GM10847 (cell line): ENCODE measurements around the gene ZMYND19.
A peak's percentile ranks its signal among the peaks of the same experiment; 100 is the strongest.

Source experiments
- POLR2A ChIP-seq: IDR thresholded peaks from 2 replicates; pipeline ENCODE4 v1.6.1; 2011; ENCODE audit not compliant: insufficient read length; ENCODE audit errors: extremely low read depth

The ZMYND19 gene

DNA sequence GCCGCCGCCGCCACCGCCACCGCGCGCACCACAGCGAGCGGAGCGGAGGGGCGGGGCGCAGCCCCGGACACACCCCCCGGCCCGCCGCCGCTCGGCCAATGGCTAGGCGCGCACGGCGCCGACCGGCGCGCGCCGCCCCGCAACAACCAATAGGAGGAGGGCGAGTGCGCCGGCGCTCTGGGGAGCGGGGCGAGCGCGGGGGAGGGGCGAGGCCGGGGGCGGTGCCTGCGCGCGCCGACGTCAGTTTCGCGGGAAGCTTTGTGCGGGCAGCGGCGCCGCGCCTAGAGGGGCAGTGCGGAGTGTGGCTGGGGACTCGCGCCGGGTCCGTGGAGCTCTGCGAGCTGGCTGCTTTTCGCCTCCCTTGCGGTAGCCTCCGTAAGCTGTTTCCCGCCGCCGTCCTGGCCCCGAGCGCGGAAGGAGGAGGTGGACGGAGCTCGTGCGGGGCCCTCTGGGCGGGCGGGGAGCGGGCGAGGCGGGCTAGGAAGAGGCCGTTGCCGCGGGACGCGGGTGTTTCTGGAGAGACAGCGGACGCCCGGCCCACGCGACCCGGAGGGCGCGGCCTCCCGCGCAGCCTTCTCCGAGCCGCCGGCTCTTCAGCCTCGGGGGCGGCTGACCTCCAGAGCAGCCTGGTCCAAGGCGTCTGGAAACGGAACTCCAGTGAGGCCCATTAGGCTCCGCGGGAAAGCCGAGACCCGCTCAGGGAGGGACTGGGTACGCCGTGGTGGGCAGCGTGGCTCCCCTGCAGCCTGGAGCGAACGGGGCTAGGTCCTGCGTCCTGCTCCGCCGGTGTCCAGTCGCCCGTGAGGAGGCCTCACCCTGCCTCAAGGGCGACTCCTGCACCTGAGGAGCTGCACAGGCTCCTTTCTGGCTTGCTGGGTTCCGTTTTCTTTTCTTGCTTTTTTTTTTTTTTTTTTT is at the start of gene ZMYND19:
Gene ZMYND19, minus strand, starts transcription at position 44 of the 915 bp plus-strand sequence. CDS start 249 bp downstream, outside the sequence.
- peak; percentile 14 for TF ChIP-seq POLR2A

DNA sequence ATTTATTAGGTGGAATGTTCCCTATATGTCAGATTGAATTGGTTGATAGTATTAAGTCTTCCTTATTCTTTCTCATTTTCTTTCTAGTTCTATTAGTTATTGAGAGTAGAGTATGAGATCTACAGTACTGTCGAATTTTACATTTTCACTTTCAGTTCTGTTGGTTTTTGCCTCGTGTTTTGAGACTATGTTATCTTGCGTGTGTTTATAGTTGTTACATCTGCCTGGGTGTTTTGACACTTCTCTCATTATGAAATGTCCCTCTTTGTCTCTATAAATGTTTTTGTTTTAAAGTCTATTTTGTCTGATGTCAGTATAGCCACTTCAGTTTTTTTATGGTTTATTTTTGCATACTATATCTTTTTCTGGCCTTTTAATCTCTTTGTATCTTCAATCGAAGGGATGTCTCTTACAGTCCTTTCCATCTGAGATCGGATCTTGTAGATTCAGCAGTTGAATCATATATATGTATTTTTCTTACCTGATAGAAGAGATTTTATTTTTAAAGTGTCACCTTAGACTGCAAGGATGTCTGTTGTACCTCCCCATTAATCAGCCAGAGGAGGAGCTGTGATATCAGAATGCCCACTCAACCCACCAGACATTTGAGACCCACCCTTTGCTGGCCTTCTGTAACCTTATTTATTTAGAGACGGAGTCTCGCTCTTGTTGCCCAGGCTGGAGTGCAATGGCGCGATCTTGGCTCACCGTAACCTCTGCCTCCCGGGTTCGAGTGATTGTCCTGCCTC is 49.2 kb upstream of the ZMYND19 start:
- TF ChIP-seq POLR2A, result no peak

DNA sequence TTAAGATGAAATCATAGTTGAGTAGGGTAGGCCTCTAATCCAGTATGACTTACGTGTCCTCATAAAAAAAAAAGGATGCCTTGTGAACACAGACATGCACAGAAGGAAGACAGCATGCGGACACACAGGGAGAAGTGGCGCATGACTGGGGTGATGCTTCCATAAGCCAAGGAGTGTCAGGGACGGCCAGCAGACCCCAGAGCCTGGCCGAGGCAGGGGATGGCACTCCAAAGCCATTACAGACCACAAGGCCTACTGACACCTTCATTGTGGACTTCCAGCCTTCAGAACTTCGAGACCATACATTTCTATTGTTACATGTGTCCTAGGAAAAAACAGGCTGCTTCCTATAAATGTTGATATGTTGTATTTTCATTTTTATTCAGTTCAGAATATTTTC is 48.4 kb upstream of the ZMYND19 start:
- TF ChIP-seq POLR2A, result no peak

- no peak for TF ChIP-seq POLR2A
Measured at GRCh38 chr9:137634016-137634415, 43.7 kb upstream of the ZMYND19 start.

GRCh38 chr9:137632230-137633161 is 42.2 kb upstream of the ZMYND19 start:
- no peak for TF ChIP-seq POLR2A

DNA sequence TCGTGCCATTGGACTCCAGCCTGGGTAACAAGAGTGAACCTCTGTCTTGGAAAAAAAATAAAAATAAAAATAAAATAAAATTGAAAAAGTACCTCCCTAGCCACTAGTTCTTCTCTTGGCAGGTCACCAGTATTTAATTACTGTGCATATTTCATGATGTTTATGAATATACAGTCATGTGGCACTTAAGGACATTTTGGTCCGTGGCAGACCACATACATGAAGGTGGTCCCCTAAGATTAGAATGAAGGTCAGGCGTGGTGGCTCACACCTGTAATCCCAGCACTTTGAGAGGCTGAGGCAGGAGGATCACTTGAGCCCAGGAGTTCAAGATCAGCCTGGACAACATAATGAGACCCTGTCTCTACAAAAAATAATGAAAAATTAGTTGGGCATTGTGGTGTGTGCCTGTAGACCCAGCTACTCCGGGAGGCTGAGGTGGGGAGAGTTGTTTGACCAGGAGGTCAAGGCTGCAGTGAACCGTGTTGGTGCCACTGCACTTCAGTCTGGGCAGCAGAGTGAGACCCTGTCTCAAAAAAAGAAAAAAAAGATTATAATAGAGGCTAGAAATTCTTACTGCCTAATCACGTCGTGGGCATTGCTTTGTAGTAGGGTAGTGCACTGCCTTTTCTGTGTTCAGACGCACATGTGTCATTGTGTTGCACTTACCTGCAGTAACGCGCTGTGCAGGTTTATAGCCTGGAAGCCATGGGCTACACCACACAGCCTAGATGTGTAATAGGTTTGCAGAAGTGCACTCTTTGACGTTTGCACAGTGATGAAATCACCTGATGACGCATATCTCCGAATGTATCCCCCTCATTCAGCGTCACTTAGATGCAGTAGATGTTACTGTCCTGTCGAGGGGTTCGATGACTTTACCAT is 41.3 kb upstream of the ZMYND19 start:
- TF ChIP-seq POLR2A, result no peak

DNA sequence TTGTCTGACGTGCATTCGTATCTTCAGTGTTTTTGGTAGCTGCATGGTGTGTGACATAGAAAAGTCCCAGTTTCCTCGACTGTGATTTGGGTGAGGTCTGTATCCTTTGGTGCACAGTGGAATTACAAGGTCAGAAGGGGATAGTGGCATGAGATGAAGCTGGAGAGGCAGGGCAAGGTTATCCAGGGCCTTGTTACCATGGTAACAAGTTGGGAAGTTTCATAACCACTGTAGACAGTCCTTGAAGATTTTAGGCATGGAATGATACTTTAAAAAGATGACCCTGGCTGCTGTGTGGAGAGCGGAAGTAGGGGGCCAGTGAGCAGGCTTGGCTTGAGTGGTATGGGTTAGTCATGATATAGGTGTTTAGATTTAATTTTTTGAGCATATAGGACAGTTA is 40.4 kb upstream of the ZMYND19 start:
- TF ChIP-seq POLR2A, result no peak

- TF ChIP-seq POLR2A, result no peak
Measured at GRCh38 chr9:137630126-137630525, 39.8 kb upstream of the ZMYND19 start.

DNA sequence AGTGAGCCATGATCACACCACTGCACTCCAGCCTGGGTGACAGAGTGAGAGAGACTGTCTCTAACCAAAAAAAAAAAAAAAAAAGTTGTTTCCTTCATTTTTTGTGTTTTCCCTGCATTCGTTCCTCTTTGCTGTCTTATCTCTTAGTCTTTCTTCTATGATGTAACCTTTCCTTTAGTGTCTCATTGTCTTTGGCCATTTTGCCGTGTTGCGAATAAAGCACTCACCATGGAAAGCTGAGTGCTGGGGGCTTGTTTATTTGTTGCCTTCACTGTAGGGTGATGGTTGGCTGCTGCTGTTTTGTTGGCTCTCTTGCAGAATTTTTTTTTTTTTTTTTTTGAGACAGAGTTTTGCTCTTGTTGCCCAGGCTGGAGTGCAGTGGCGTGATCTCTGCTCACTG is 36.2 kb upstream of the ZMYND19 start:
- no peak for TF ChIP-seq POLR2A

DNA sequence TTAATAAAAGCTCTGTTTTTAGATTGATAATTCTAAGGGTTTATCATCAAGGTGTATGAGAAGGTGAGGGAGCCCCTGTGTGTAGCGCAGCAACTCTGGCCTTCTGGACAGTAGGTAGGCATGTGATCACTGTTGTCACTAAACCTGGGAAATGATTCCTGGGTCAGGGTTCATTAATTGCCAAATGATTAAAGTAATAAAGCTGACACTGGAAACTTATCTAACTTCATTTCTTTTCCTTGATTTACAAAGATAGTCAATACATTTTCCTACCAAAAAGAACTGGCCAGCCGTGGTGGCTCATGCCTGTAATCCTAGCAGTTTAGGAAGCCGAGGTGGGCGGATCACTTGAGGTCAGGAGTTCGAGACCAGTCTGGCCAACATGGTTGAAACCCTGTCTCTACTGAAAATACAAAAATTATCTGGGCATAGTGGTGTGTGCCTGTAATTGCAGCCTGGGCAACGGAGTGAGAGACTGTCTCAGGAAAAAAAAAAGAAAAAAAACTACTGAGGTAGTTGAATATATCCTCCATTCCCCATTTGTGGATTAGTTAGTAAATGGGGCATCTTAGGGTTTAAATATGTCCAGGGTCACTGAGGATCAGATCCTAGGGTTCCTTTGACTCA is 30.9 kb upstream of the ZMYND19 start:
- TF ChIP-seq POLR2A, result no peak

GRCh38 chr9:137620581-137620980 is 30.3 kb upstream of the ZMYND19 start:
- no peak for TF ChIP-seq POLR2A

DNA sequence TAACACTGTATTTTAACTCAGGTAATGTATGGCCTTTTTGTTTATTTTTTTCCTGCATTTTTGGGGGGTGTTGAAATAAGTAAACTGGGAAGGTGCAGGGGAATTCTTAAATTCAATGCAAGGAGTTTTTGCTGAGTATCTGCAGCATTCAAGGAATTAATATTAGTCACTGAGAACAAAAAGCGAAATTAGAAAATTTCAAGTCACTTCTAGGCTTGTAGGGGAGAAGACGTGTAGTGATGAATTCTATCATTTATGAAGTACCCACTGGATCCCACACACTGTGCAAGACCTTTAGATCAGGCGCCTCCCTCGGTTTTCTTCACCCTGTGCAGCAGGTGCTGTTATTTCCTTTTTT is 29.7 kb upstream of the ZMYND19 start:
- no peak for TF ChIP-seq POLR2A

DNA sequence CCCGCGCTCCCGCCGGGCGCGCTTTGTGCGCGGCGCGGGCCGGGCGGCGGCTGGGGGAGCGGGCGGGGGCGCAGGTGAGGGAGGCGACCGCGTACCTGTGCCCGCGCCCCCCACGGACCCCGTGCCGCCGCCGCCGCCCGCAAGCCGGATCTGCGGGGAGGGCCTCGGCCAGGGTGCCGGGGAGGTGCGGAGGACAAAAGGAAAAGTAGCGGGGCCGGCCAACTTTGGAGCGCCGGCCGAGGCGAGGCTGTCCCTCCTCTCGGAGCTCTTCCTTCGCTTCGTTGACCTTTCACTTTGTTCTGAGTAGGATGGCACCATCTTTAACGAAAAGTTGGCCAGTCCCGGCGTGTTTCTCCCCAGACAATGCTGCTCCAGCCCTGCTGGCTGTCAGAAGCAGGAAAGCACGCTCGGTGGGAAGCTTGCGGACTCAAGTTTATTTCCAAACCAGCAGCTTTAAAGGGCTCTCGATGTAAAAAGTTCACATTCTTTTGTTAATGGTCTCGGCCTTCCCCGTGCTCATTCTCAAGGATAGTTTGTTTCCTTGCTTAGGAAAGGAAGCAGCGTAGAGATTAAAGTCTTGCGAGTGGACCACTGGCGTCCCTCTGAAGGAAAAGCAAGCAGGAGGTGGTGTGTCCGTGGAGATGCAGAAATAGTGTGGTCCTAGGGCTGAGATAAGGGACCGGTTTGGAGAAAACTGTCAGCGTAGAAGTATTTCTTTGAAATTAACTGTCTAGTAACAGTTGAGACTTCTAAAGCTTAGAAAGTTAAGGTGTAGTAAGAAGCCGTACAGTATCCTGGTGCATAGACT is 29.1 kb upstream of the ZMYND19 start:
- TF ChIP-seq POLR2A, result no peak
